LNCaP clone FGC (cell line): ENCODE measurements around the gene NSG1.

Experiments used
- DNase-seq: peaks from one replicate; pipeline ENCODE4 v3.0.0-alpha.2; 2011; ENCODE audit warnings: low read depth
- H3K4me3 ChIP-seq: 2 replicates; pipeline ENCODE4 v1.5.1; 2011; ENCODE audit warnings: mild to moderate bottlenecking, low read depth, low read length, control low read depth
- CTCF ChIP-seq: IDR thresholded peaks from 2 replicates; pipeline ENCODE4 v1.5.1; 2012; ENCODE audit warnings: mild to moderate bottlenecking; ENCODE audit not compliant: control insufficient read depth, insufficient read depth; ENCODE audit errors: extremely low read depth

The NSG1 gene

DNA sequence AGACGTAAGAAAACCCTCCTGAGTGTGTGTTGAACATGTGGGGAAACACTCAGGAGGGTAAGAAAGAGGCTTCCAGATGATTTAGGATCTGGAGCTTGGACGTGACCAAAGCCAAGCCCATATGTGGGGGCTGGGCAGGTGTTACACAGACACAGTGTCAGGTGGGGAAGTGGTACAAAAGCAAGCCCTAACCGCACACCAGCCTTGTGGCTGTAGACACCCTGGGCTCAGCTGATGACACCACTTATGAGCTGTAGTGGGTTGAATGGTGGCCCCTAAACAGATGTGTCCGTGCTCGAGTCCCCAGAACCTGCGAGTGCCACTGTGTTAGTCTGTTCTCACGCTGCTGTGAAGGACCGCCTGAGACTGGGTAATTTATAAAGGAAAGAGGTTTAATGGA, 25.0 kb upstream of the NSG1 start:
- TF ChIP-seq CTCF = no peak
- no peak overlapping the region for H3K4me3 ChIP-seq
- no peak for DNase-seq

DNA sequence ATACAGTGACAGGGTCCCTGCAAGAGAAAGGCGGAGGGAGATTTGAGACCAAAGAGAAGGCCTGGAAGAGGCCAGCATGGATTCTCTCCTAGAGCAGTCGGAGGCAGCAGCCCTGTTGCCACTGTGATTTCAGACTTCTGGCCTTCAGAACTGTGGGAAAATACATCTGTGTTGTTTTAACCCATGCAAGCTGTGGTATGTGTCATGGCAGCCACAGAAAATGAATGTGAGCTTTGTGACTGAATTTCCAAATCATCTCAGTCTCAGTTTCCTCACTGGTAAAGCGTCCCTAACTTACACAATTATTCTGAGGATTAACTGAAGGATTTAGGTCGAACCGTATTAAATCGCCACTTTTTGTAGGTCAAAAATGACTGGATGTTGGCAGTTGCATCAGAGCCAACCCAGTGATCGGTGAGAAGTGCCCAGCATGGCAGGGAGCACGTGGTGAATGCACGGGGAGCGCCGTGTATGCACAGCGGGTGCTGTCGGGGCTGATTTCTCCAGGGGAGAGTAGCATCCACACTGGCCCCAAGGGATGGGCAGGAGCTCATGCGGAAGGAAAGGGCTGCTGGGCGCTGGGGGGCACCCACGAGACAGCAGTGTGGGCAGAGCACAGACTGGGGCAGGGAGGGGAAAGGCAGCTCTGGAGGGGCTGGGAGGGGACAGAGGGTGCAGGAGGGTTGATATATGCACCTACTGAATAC, 23.8 kb upstream of the NSG1 start:
- DNase-seq = no peak
- no peak for TF ChIP-seq CTCF
- H3K4me3 ChIP-seq = no peak overlapping the region

- TF ChIP-seq CTCF = no peak
- no peak overlapping the region for H3K4me3 ChIP-seq
- no peak for DNase-seq
Observed at GRCh38 chr4:4364061-4364460, 22.8 kb upstream of the NSG1 start.

- no peak overlapping the region for H3K4me3 ChIP-seq
- DNase-seq = no peak
- no peak for TF ChIP-seq CTCF
Observed at GRCh38 chr4:4364486-4365208, 22.3 kb upstream of the NSG1 start.

GRCh38 chr4:4368809-4369580, 17.9 kb upstream of the NSG1 start:
- no peak for DNase-seq
- no peak for TF ChIP-seq CTCF
- no peak overlapping the region for H3K4me3 ChIP-seq

- TF ChIP-seq CTCF = no peak
- no peak for DNase-seq
- H3K4me3 ChIP-seq = no peak overlapping the region
Observed at GRCh38 chr4:4374388-4375098, 12.4 kb upstream of the NSG1 start.
